ENCODE data around the gene XPNPEP2. TPM values are rescaled to one million over a fixed set of nuclear protein-coding genes. Genes with fewer than 3 reads are reported as not detected.

The XPNPEP2 gene
- total RNA-seq, 4 donors from 2014 or later, result 2.9 to 4.6 (median 3.9) TPM

DNA sequence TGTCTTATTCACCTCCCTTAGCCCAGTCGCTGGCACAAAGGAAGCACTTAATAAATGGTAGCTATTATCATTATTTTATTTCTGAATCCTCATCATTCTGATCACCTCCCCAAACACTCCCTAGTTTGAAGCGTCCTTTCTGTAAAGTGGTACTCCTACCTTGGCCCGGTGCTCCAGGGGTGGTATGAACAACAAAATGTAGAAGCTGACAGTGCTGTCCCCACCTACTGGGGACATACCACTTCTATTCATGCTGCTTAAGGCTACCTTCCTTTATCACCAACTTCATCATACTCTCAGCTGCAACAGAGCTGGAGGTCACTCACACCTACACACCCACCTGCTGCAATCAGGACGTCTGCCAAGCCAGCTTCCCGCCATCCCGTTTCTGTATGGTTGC, 43.2 kb upstream of the XPNPEP2 start:
- no peaks in the 10 kb centered on the region for H3K9me3 ChIP-seq
- H3K27ac ChIP-seq, result no peak overlapping the region
- H3K27me3 ChIP-seq, result no peaks in the 10 kb centered on the region
- H3K4me3 ChIP-seq, result no peak overlapping the region
- no peaks in the 10 kb centered on the region for H3K4me1 ChIP-seq
- H3K36me3 ChIP-seq, result no peaks in the 10 kb centered on the region
- no peak for DNase-seq
- intact Hi-C loops (cut with DNase I; ENCODE audit: low total_unique reads), result no loop called here
- TF ChIP-seq, protein P1, sequence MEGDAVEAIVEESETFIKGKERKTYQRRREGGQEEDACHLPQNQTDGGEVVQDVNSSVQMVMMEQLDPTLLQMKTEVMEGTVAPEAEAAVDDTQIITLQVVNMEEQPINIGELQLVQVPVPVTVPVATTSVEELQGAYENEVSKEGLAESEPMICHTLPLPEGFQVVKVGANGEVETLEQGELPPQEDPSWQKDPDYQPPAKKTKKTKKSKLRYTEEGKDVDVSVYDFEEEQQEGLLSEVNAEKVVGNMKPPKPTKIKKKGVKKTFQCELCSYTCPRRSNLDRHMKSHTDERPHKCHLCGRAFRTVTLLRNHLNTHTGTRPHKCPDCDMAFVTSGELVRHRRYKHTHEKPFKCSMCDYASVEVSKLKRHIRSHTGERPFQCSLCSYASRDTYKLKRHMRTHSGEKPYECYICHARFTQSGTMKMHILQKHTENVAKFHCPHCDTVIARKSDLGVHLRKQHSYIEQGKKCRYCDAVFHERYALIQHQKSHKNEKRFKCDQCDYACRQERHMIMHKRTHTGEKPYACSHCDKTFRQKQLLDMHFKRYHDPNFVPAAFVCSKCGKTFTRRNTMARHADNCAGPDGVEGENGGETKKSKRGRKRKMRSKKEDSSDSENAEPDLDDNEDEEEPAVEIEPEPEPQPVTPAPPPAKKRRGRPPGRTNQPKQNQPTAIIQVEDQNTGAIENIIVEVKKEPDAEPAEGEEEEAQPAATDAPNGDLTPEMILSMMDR (IDR thresholded peaks at IDR 0.05), result no peak
- no peak for TF ChIP-seq POLR2A (IDR thresholded peaks at IDR 0.05)

DNA sequence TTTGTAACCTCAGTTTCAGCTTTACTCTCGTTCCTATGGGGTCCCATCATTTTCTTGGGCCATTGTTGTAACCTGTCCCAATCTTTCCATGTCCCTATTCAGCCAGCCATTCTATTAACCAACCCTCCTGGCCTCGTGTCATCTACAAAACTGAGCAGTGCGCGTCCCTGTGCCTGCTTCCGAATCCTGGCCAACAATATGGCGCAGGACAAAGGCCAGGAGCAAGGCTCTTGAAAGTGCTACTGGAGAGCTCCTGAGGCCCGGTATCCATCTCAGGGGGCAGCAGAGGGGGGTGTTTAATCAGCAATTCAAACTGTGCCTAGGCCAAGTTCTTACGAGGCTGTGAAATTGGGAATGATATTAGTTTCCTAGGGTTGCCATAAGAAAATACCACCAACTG, 42.8 kb upstream of the XPNPEP2 start:
- Histone ChIP-seq H3K27ac (no peak overlapping the region), H3K9me3 (no peaks in the 10 kb centered on the region), H3K36me3 (no peaks in the 10 kb centered on the region), H3K4me3 (no peak overlapping the region), H3K27me3 (no peaks in the 10 kb centered on the region), H3K4me1 (no peaks in the 10 kb centered on the region)
- no peak for TF ChIP-seq POLR2A (IDR thresholded peaks at IDR 0.05)
- TF ChIP-seq, protein P1 (IDR thresholded peaks at IDR 0.05), result no peak
- intact Hi-C loops (cut with DNase I; ENCODE audit: low total_unique reads), result no loop called here
- no peak for DNase-seq

- Histone ChIP-seq H3K4me1 (no peaks in the 10 kb centered on the region), H3K27me3 (no peaks in the 10 kb centered on the region), H3K36me3 (no peaks in the 10 kb centered on the region), H3K27ac (no peak overlapping the region), H3K9me3 (no peaks in the 10 kb centered on the region), H3K4me3 (no peak overlapping the region)
- TF ChIP-seq, protein P1 (IDR thresholded peaks at IDR 0.05), result no peak
- TF ChIP-seq POLR2A (IDR thresholded peaks at IDR 0.05), result no peak
- no peak for DNase-seq
- intact Hi-C loops (cut with DNase I; ENCODE audit: low total_unique reads), result no loop called here
Observed at GRCh38 chrX:129696463-129697155, 42.2 kb upstream of the XPNPEP2 start.

- TF ChIP-seq, protein P1 (IDR thresholded peaks at IDR 0.05), result no peak
- TF ChIP-seq POLR2A (IDR thresholded peaks at IDR 0.05), result no peak
- Histone ChIP-seq H3K4me1 (no peaks in the 10 kb centered on the region), H3K9me3 (no peaks in the 10 kb centered on the region), H3K36me3 (no peaks in the 10 kb centered on the region), H3K4me3 (no peak overlapping the region), H3K27me3 (no peaks in the 10 kb centered on the region), H3K27ac (no peak overlapping the region)
- intact Hi-C loops (cut with DNase I; ENCODE audit: low total_unique reads), result no loop called here
- DNase-seq, result no peak
Observed at GRCh38 chrX:129697204-129697829, 41.5 kb upstream of the XPNPEP2 start.

GRCh38 chrX:129698150-129698549, 40.6 kb upstream of the XPNPEP2 start:
- no peak overlapping the region for H3K27ac ChIP-seq
- H3K27me3 ChIP-seq, result no peaks in the 10 kb centered on the region
- intact Hi-C loops (cut with DNase I; ENCODE audit: low total_unique reads), result no loop called here
- TF ChIP-seq, protein P1 (IDR thresholded peaks at IDR 0.05), result no peak
- TF ChIP-seq POLR2A (IDR thresholded peaks at IDR 0.05), result no peak
- H3K4me3 ChIP-seq, result no peak overlapping the region
- H3K36me3 ChIP-seq, result no peaks in the 10 kb centered on the region
- DNase-seq, result no peak
- no peaks in the 10 kb centered on the region for H3K4me1 ChIP-seq
- H3K9me3 ChIP-seq, result no peaks in the 10 kb centered on the region

Data from uterus (tissue), 4 donors.